HCT116 (cell line): ENCODE results near the gene CCDC185. TPM values are rescaled to one million over a fixed set of nuclear protein-coding genes. Genes with fewer than 3 reads are reported as not detected.

Experiments
- ATAC-seq: fragments of 200-7000 bp; cut with Tn5 transposase; 2 replicates; pipeline ENCODE4 v1.9.1; 2020; ENCODE audit warnings: mild to moderate bottlenecking, moderate library complexity
- BruUV-seq: library from RNA; stranded (reverse); fragments of 400-500 nt; replicated peaks from 2 replicates; lab custom pipeline; 2021; lab: Mats Ljungman, UMichigan
- CTCF ChIA-PET: fragments of 300-600 bp; sonication (Branson Sonifier 250); formaldehyde crosslinking; loops from one replicate; lab custom pipeline; 2021; ENCODE audit warnings: antibody characterized with exemption; lab: Charles Lee
- POLR2A ChIA-PET: fragments of 300-600, 350-600 bp; sonication (Branson Sonifier 250); formaldehyde crosslinking; loops from one replicate; lab custom pipeline; 2021; ENCODE audit warnings: antibody characterized with exemption; lab: Charles Lee
- RAD21 ChIA-PET, 2 experiments: fragments of 300-600 bp; sonication (Branson Sonifier 250); formaldehyde crosslinking; loops; one replicate each; lab custom pipeline; 2023; ENCODE audit warnings: low total read pairs in 2 of 2; ENCODE audit not compliant: uncharacterized antibody in 2 of 2, unreplicated experiment in 2 of 2, low non-redundant PET in 1 of 2; lab: Charles Lee
- DNase-seq: peaks from one replicate; pipeline ENCODE4 v3.0.0-alpha.2; 2010; ENCODE audit warnings: low read depth, low spot score
- H2AFZ ChIP-seq: fragments of 200-600 bp; shearing (Covaris generic), sonication (generic); 2 replicates; pipeline ENCODE4 v1.6.1; 2017; ENCODE audit warnings: low read depth, mixed run types, mixed read lengths, antibody characterized with exemption, low read length; ENCODE audit not compliant: poor library complexity, severe bottlenecking
- H3K27ac ChIP-seq: 2 replicates; pipeline ENCODE4 v1.5.1; 2012; ENCODE audit warnings: low read depth, low read length
- H3K27me3 ChIP-seq: fragments of 200-600 bp; sonication (generic); 2 replicates; pipeline ENCODE4 v1.6.1; 2016; ENCODE audit warnings: mixed run types, low read length, mixed read lengths; ENCODE audit not compliant: insufficient read depth
- H3K36me3 ChIP-seq, 2 experiments: fragments of 200-500 bp in 1 of 2; fragments of 200-600 bp in 1 of 2; sonication (Bioruptor generic) in 1 of 2; sonication (generic) in 1 of 2; 2 replicates each; pipeline versions ENCODE4 v1.5.1 to v1.6.1; 2014 to 2016; ENCODE audit warnings: low read length in 2 of 2, inconsistent platforms in 1 of 2, mixed read lengths in 1 of 2, mixed run types in 1 of 2; ENCODE audit not compliant: insufficient read depth in 2 of 2, control insufficient read depth in 1 of 2
- H3K4me1 ChIP-seq, 2 experiments: fragments of 200-600 bp in 1 of 2; sonication (generic) in 1 of 2; 2 replicates each; pipeline versions ENCODE4 v1.5.1 to v1.6.1; 2012 to 2017; ENCODE audit warnings: low read length in 2 of 2, inconsistent platforms in 1 of 2, mild to moderate bottlenecking in 1 of 2, mixed read lengths in 1 of 2, mixed run types in 1 of 2, moderate library complexity in 1 of 2; ENCODE audit not compliant: insufficient read depth in 2 of 2, control insufficient read depth in 1 of 2
- H3K4me2 ChIP-seq: fragments of 200-600 bp; sonication (generic); 2 replicates; pipeline ENCODE4 v1.6.1; 2017; ENCODE audit warnings: mixed run types, low read length, mixed read lengths
- H3K4me3 ChIP-seq, 2 experiments: fragments of 200-600 bp in 1 of 2; sonication (generic) in 1 of 2; replicated peaks in 1 of 2; 2 replicates each; pipeline ENCODE4 v1.5.1; 2011 to 2016; ENCODE audit warnings: low read length in 2 of 2, control low read depth in 1 of 2, low read depth in 1 of 2, mild to moderate bottlenecking in 1 of 2, mixed read lengths in 1 of 2, mixed run types in 1 of 2
- H3K79me2 ChIP-seq: fragments of 200-600 bp; sonication (generic); 2 replicates; pipeline ENCODE4 v1.6.1; 2017; ENCODE audit warnings: mild to moderate bottlenecking, mixed run types, low read length, moderate library complexity, mixed read lengths; ENCODE audit not compliant: insufficient read depth
- H3K9ac ChIP-seq: fragments of 200-600 bp; sonication (generic); 2 replicates; pipeline ENCODE4 v1.6.1; 2016; ENCODE audit warnings: low read length, mixed read lengths
- H3K9me2 ChIP-seq: fragments of 200-600 bp; sonication (generic), shearing (Covaris generic); 2 replicates; pipeline ENCODE4 v1.6.1; 2017; ENCODE audit warnings: mixed run types, mild to moderate bottlenecking, moderate library complexity; ENCODE audit not compliant: insufficient read depth
- H3K9me3 ChIP-seq, 2 experiments: fragments of 200-500 bp in 1 of 2; fragments of 200-600 bp in 1 of 2; sonication (Bioruptor generic) in 1 of 2; sonication (generic) in 1 of 2; 2 replicates each; pipeline ENCODE4 v1.6.1; 2014 to 2017; ENCODE audit warnings: low read length in 2 of 2, mixed read lengths in 2 of 2, inconsistent platforms in 1 of 2, low read depth in 1 of 2, mild to moderate bottlenecking in 1 of 2, mixed run types in 1 of 2, moderate library complexity in 1 of 2; ENCODE audit not compliant: control insufficient read depth in 1 of 2, insufficient read depth in 1 of 2
- H4K20me1 ChIP-seq: fragments of 200-600 bp; sonication (generic), shearing (Covaris generic); 2 replicates; pipeline ENCODE4 v1.6.1; 2017; ENCODE audit warnings: mixed run types, mild to moderate bottlenecking, moderate library complexity; ENCODE audit not compliant: insufficient read depth
- CEBPB ChIP-seq: IDR thresholded peaks from 2 replicates; pipeline ENCODE4 v1.6.1; 2012; ENCODE audit warnings: low read depth
- CTCF ChIP-seq, 3 experiments: fragments of 200-600 bp in 1 of 3; sonication (generic) in 1 of 3; IDR thresholded peaks in 2 of 3; conservative IDR thresholded peaks in 1 of 3; 2 replicates each; pipeline ENCODE4 v1.5.1; 2012 to 2017; ENCODE audit warnings: low read depth in 2 of 3, low read length in 2 of 3, antibody characterized with exemption in 1 of 3, borderline replicate concordance in 1 of 3, control low read depth in 1 of 3, mild to moderate bottlenecking in 1 of 3, mixed read lengths in 1 of 3, mixed run types in 1 of 3, moderate library complexity in 1 of 3; ENCODE audit not compliant: insufficient read depth in 1 of 3
- EZH2phosphoT487 ChIP-seq: fragments of 200-600 bp; IDR thresholded peaks from 2 replicates; pipeline ENCODE4 v1.6.1; 2018; ENCODE audit warnings: antibody characterized with exemption, borderline replicate concordance
- FOSL1 ChIP-seq: IDR thresholded peaks from 2 replicates; pipeline ENCODE4 v1.6.1; 2012; ENCODE audit warnings: low read depth
- JUND ChIP-seq: IDR thresholded peaks from 2 replicates; pipeline ENCODE4 v1.6.1; 2012
- MAX ChIP-seq: IDR thresholded peaks from 2 replicates; pipeline ENCODE4 v1.6.1; 2012
- POLR2AphosphoS5 ChIP-seq: IDR thresholded peaks from 2 replicates; pipeline ENCODE4 v1.6.1; 2011; ENCODE audit warnings: mild to moderate bottlenecking, low read depth, low read length, moderate library complexity
- SIN3A ChIP-seq: IDR thresholded peaks from 2 replicates; pipeline ENCODE4 v1.6.1; 2012; ENCODE audit warnings: low read depth
- SP1 ChIP-seq: IDR thresholded peaks from 2 replicates; pipeline ENCODE4 v1.6.1; 2012; ENCODE audit warnings: low read depth
- SRF ChIP-seq: IDR thresholded peaks from 2 replicates; pipeline ENCODE4 v1.6.1; 2012; ENCODE audit warnings: low read depth
- YY1 ChIP-seq: IDR thresholded peaks from 2 replicates; pipeline ENCODE4 v1.6.1; 2011; ENCODE audit warnings: low read length, low read depth, moderate library complexity, mild to moderate bottlenecking; ENCODE audit not compliant: insufficient replicate concordance; ENCODE audit errors: extremely low read depth
- ZBTB33 ChIP-seq: IDR thresholded peaks from 2 replicates; pipeline ENCODE4 v1.6.1; 2011; ENCODE audit warnings: mild to moderate bottlenecking, low read length, moderate library complexity; ENCODE audit not compliant: insufficient replicate concordance; ENCODE audit errors: extremely low read depth
- ZFX ChIP-seq: fragments of 450-650 bp; IDR thresholded peaks from 2 replicates; pipeline ENCODE4 v1.6.1; 2017
- ZNF274 ChIP-seq: fragments of 200-500 bp; sonication (Bioruptor generic); IDR thresholded peaks from 2 replicates; pipeline ENCODE4 v1.6.1; 2014; ENCODE audit warnings: mild to moderate bottlenecking, low read depth, low read length, inconsistent platforms
- intact Hi-C: fragments of 100-400 bp; cut with micrococcal nuclease; formaldehyde crosslinking; loops from 2 replicates; pipeline ENCODE4 v1.10.0; 2022
- total RNA-seq: library from RNA; stranded (reverse); gene quantifications from one replicate; pipeline ENCODE4 v1.2.1, GENCODE V29; 2021; ENCODE audit not compliant: unreplicated experiment

Gene CCDC185
- total RNA-seq, 1 experiment from 2014 or later = not detected

GRCh38 chr1:223426936-223427335 lies 33.7 kb downstream of the CCDC185 start:
- POLR2A ChIA-PET = no interaction called here
- no peaks in the 10 kb centered on the region for H3K9me2 ChIP-seq
- no peaks in the 10 kb centered on the region for H3K9me3 ChIP-seq
- no TSS peak for BruUV-seq
- no peaks in the 10 kb centered on the region for H3K36me3 ChIP-seq
- TF ChIP-seq POLR2AphosphoS5 (no peak), ZNF274 (no peak)
- no peaks in the 10 kb centered on the region for H4K20me1 ChIP-seq
- ATAC-seq (no peak), DNase-seq (no peak)
- no peaks in the 10 kb centered on the region for H3K79me2 ChIP-seq
- RAD21 ChIA-PET = no interaction called here
- CTCF ChIA-PET = no interaction called here
- no peak overlapping the region for H2AFZ ChIP-seq
- H3K4me3 ChIP-seq = no peak overlapping the region
- no peak overlapping the region for H3K27ac ChIP-seq
- no peaks in the 10 kb centered on the region for H3K27me3 ChIP-seq
- peaks cover 3 to 8% of the 10 kb centered on the region in 2 experiments; a peak in 2 of 4 replicates for H3K4me1 ChIP-seq
- intact Hi-C loops = no loop called here
- H3K9ac ChIP-seq = no peak overlapping the region
- H3K4me2 ChIP-seq = no peak overlapping the region

GRCh38 chr1:223429313-223429731 lies 36.1 kb downstream of the CCDC185 start:
- ChIA-PET CTCF (no interaction called here), POLR2A (no interaction called here), RAD21 (no interaction called here)
- no peak overlapping the region for H3K4me3 ChIP-seq
- no peaks in the 10 kb centered on the region for H3K9me3 ChIP-seq
- ATAC-seq = no peak
- BruUV-seq = no TSS peak
- DNase-seq = no peak
- no peak overlapping the region for H3K4me2 ChIP-seq
- H3K27me3 ChIP-seq = no peaks in the 10 kb centered on the region
- H3K4me1 ChIP-seq = no peaks in the 10 kb centered on the region
- intact Hi-C loops = no loop called here
- H3K27ac ChIP-seq = no peak overlapping the region
- TF ChIP-seq YY1 (no peak), SIN3A (no peak), FOSL1 (no peak), EZH2phosphoT487 (no peak), CTCF (IDR thresholded peaks at IDR 0.05 in 2 of 3, conservative IDR thresholded peaks at IDR 0.05 in 1 of 3; ENCODE audit: borderline replicate concordance in 1 of 3, insufficient read depth in 1 of 3, low read depth in 2 of 3, low read length in 2 of 3) (no peak), ZBTB33 (no peak), JUND (no peak), SP1 (no peak), MAX (no peak), SRF (no peak), POLR2AphosphoS5 (no peak), CEBPB (no peak), ZFX (no peak)
- H2AFZ ChIP-seq = no peak overlapping the region
- H3K36me3 ChIP-seq = no peaks in the 10 kb centered on the region
- no peaks in the 10 kb centered on the region for H3K79me2 ChIP-seq
- no peaks in the 10 kb centered on the region for H3K9me2 ChIP-seq
- H4K20me1 ChIP-seq = no peaks in the 10 kb centered on the region
- no peak overlapping the region for H3K9ac ChIP-seq
